Activated CD8-positive, alpha-beta T cell treated with anti-CD3 and anti-CD28 coated beads for 36 hours (primary cell): ENCODE measurements around the gene ORM1. TPM values are rescaled to one million over a fixed set of nuclear protein-coding genes. Genes with fewer than 3 reads are reported as not detected.

ENCODE experiments used
- ATAC-seq: fragments of 200-7000 bp; cut with Tn5 transposase; one replicate; pipeline ENCODE4 v1.10.0; 2021; ENCODE audit warnings: mild to moderate bottlenecking, moderate library complexity
- CTCF ChIA-PET: fragments of 350-600 bp; sonication (Branson Sonifier 250); formaldehyde crosslinking; loops from one replicate; lab custom pipeline; 2021; ENCODE audit warnings: antibody characterized with exemption; lab: Charles Lee
- POLR2A ChIA-PET: fragments of 350-600 bp; sonication (Branson Sonifier 250); formaldehyde crosslinking; loops from one replicate; lab custom pipeline; 2021; ENCODE audit warnings: antibody characterized with exemption; lab: Charles Lee
- DNase-seq: peaks from one replicate; pipeline ENCODE4 v3.0.0-alpha.2; 2020
- H3K27ac Mint-ChIP-seq: one replicate; pipeline ENCODE4 v1.8.0; 2021; ENCODE audit warnings: mild to moderate bottlenecking, mixed read lengths
- H3K27me3 Mint-ChIP-seq: one replicate; pipeline ENCODE4 v1.8.0; 2021; ENCODE audit warnings: mixed read lengths
- H3K36me3 Mint-ChIP-seq: one replicate; pipeline ENCODE4 v1.8.0; 2021; ENCODE audit warnings: low read depth, mixed read lengths
- H3K4me1 Mint-ChIP-seq: one replicate; pipeline ENCODE4 v1.8.0; 2021; ENCODE audit warnings: low read depth, mixed read lengths
- H3K4me3 Mint-ChIP-seq: one replicate; pipeline ENCODE4 v1.8.0; 2021; ENCODE audit warnings: mild to moderate bottlenecking, moderate library complexity, mixed read lengths
- H3K9me3 Mint-ChIP-seq: one replicate; pipeline ENCODE4 v1.8.0; 2021; ENCODE audit warnings: mixed read lengths
- CTCF ChIP-seq: fragments of 200-600 bp; IDR thresholded peaks from one replicate; pipeline ENCODE4 v1.8.0; 2022; ENCODE audit warnings: antibody characterized with exemption, mild to moderate bottlenecking
- intact Hi-C: fragments of 100-400 bp; cut with micrococcal nuclease; formaldehyde crosslinking; loops from one replicate; pipeline ENCODE4 v1.10.0; 2022
- total RNA-seq, 2 experiments: library from RNA; stranded (reverse); gene quantifications; one replicate each; pipeline ENCODE4 v1.2.3, GENCODE V29; 2021

ORM1 gene
- total RNA-seq, 2 experiments from 2014 or later: not detected

GRCh38 chr9:114281473-114282103, 41.3 kb upstream of the ORM1 start:
- ATAC-seq (no peak), DNase-seq (no peak)
- no peak for TF ChIP-seq CTCF
- Mint-ChIP-seq H3K9me3 (no peaks in the 10 kb centered on the region), H3K36me3 (no peaks in the 10 kb centered on the region), H3K4me1 (no peaks in the 10 kb centered on the region), H3K27me3 (peaks cover 1% of the 10 kb centered on the region), H3K27ac (no peak overlapping the region), H3K4me3 (no peak overlapping the region)
- POLR2A ChIA-PET: interaction anchor here (1.2 kb wide), 1 partner anchor 21 kb away, joined by 3 read pairs; no protein-coding TSS in a partner anchor
- intact Hi-C loops: no loop called here
- CTCF ChIA-PET: interaction anchor here (6.2 kb wide), 1 partner anchor 10 kb away, joined by 30 read pairs; no protein-coding TSS in a partner anchor

GRCh38 chr9:114282104-114282485, 40.8 kb upstream of the ORM1 start:
- no peaks in the 10 kb centered on the region for H3K36me3 Mint-ChIP-seq
- no peak for DNase-seq
- H3K4me3 Mint-ChIP-seq: no peak overlapping the region
- ATAC-seq: no peak
- intact Hi-C loops: no loop called here
- ChIA-PET CTCF (interaction anchor here (6.2 kb wide), 1 partner anchor 9 kb away, joined by 30 read pairs; no protein-coding TSS in a partner anchor), POLR2A (no interaction called here)
- H3K27me3 Mint-ChIP-seq: peaks cover 1% of the 10 kb centered on the region
- no peak for TF ChIP-seq CTCF
- H3K9me3 Mint-ChIP-seq: no peaks in the 10 kb centered on the region
- H3K4me1 Mint-ChIP-seq: no peaks in the 10 kb centered on the region
- no peak overlapping the region for H3K27ac Mint-ChIP-seq

GRCh38 chr9:114282507-114282906, 40.4 kb upstream of the ORM1 start:
- POLR2A ChIA-PET: no interaction called here
- Mint-ChIP-seq H3K4me1 (no peaks in the 10 kb centered on the region), H3K4me3 (no peak overlapping the region), H3K36me3 (no peaks in the 10 kb centered on the region), H3K9me3 (no peaks in the 10 kb centered on the region), H3K27me3 (peaks cover 1% of the 10 kb centered on the region), H3K27ac (no peak overlapping the region)
- ATAC-seq: peak; percentile 48
- intact Hi-C loops: no loop called here
- DNase-seq: peak; percentile 21
- no peak for TF ChIP-seq CTCF
- CTCF ChIA-PET: interaction anchor here (6.2 kb wide), 1 partner anchor 9 kb away, joined by 30 read pairs; no protein-coding TSS in a partner anchor

- Mint-ChIP-seq H3K36me3 (no peaks in the 10 kb centered on the region), H3K9me3 (no peaks in the 10 kb centered on the region), H3K4me1 (no peaks in the 10 kb centered on the region), H3K27me3 (peaks cover 1% of the 10 kb centered on the region), H3K27ac (no peak overlapping the region), H3K4me3 (no peak overlapping the region)
- intact Hi-C loops: no loop called here
- no peak for TF ChIP-seq CTCF
- ATAC-seq: peak; percentile 80
- peak; percentile 55 for DNase-seq
- ChIA-PET POLR2A (no interaction called here), CTCF (interaction anchor here (6.2 kb wide), 1 partner anchor 9 kb away, joined by 30 read pairs; no protein-coding TSS in a partner anchor)
These were observed 40.0 kb upstream of the ORM1 start for GRCh38 chr9:114282926-114283325.

- ATAC-seq (no peak), DNase-seq (no peak)
- Mint-ChIP-seq H3K9me3 (no peaks in the 10 kb centered on the region), H3K36me3 (no peaks in the 10 kb centered on the region), H3K4me3 (no peak overlapping the region), H3K27me3 (peaks cover 1% of the 10 kb centered on the region), H3K27ac (no peak overlapping the region), H3K4me1 (no peaks in the 10 kb centered on the region)
- POLR2A ChIA-PET: no interaction called here
- CTCF ChIA-PET: no interaction called here
- intact Hi-C loops: no loop called here
- TF ChIP-seq CTCF: no peak
These were observed 39.3 kb upstream of the ORM1 start for GRCh38 chr9:114283551-114284111.
